GM20431 (cell line): ENCODE data around the gene SEC14L5.
"Not testable (repeated sequence)": the region's sequence is repeated elsewhere in the genome, so short reads cannot be mapped to it uniquely, and the experiment has no call there.

Source experiments
- in situ Hi-C: fragments of 300-500 bp; cut with MseI, MboI; formaldehyde crosslinking; loops from one replicate; pipeline ENCODE4 v1.15.0; 2020; ENCODE audit warnings: low sequenced_read_pairs; ENCODE audit not compliant: unreplicated experiment

The SEC14L5 gene

GRCh38 chr16:5030251-5030870 lies 72.2 kb downstream of the SEC14L5 start:
- in situ Hi-C loops: no loop called here

- in situ Hi-C loops: no loop called here
Measured at GRCh38 chr16:5031601-5032000, 73.5 kb downstream of the SEC14L5 start.

GRCh38 chr16:5032748-5033167 lies 74.6 kb downstream of the SEC14L5 start:
- in situ Hi-C loops: no loop called here

DNA sequence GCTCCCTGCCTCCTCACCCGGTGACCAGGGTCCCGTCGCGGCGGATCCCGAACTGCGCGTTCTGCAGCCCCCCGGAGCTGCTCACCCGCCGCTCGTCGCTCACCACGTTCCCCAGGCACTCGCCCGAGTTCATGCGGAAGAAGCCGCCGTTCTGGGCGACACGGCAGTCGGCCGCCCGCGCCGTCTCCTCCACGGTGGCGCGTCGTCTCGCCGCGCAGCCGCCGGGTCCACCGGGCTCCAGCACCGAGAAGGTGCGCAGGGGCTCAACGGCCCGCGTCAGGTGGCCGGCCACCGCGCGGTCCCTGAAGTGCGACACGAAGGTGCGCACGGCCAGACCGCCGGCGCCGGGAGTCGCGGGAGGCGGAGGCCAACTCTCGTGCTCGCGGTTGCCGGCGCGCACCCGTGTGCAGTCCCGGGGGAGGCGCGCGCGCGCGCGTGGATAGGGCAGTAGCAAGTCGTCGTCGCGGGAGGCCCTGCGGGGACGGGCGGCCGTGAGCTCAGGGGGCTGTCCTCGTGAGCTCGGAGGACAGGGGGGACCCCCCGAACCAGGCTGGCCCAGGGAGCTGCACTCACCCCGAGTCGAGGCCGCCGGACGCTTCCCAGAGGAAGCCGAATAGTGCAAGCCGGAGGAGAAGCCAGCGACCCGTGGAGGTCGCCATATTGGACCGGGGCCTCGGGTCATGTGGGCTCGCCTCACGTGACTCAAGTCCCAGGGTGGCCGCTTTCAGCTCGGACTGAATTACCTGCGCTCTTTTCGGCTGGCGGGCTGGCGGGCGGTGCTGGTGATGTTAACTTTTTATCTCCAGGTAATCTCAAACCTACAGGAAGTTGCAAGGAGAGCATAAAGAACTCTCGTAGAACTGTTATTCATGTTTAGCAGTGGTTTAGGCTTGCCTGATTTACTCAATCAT lies 75.4 kb downstream of the SEC14L5 start, which contains the start of gene NAGPA:
Gene NAGPA (minus strand): TSS at position 680 of the 911 bp plus-strand sequence. CDS start 21 bp downstream, at position 659.
- in situ Hi-C loops: no loop called here

GRCh38 chr16:5034167-5034523 lies 76.0 kb downstream of the SEC14L5 start:
- in situ Hi-C loops: no loop called here

GRCh38 chr16:5035909-5036227 lies 77.7 kb downstream of the SEC14L5 start:
- in situ Hi-C loops: no loop called here

GRCh38 chr16:5036228-5037156 lies 78.4 kb downstream of the SEC14L5 start:
- in situ Hi-C loops: no loop called here

- in situ Hi-C loops: no loop called here
Measured at GRCh38 chr16:5040451-5040850, 82.3 kb downstream of the SEC14L5 start.

- in situ Hi-C loops: no loop called here
Measured at GRCh38 chr16:5041600-5042133, 83.5 kb downstream of the SEC14L5 start.

- in situ Hi-C loops: no loop called here
Measured at GRCh38 chr16:5042574-5043171, 84.5 kb downstream of the SEC14L5 start.

DNA sequence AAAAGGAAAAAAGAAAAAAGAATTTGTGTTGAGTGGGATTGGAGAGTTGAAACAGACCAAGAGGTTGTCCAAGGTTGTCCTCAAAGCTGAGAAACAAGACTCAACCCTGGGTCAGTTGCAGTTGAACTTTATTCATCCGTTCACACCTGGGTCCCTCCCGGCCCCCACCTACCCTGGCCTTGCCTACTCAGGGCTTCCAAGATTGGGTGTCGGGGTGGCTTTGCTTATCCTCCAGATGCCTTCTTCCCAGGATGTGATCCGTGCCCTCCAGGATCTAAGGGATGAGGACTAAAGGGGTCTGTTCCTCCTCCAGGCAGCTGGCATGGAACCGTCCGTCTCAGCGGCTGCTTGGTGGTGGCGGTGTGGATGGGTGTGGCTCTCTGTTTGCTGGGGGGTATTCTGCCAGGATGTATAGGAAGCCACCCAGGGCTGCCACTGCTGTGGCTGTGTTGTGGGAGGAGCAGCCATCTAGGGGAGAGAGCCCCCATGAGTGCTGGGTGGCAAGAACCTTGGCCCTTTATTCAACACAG lies 85.9 kb downstream of the SEC14L5 start:
- in situ Hi-C loops: no loop called here

DNA sequence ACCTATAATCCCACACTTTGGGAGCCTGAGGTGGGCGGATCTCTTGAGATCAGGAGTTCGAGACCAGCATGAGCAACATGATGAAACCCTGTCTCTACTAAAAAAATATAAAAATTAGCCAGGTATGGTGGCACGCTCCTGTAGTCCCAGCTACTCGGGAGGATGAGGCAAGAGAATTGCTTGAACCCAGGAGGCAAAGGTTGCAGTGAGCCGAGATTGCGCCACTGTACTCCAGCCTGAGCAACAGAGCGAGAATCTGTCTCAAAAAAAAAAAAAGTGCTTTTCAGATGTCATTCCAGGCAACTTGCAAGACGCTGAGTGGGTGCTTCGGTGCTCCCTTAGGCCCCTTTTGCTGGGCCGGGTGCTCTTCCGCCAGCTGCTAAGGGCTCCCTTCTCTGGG lies 86.5 kb downstream of the SEC14L5 start:
- in situ Hi-C loops: not testable (repeated sequence)

- in situ Hi-C loops: no loop called here
Measured at GRCh38 chr16:5045499-5046115, 87.5 kb downstream of the SEC14L5 start.

DNA sequence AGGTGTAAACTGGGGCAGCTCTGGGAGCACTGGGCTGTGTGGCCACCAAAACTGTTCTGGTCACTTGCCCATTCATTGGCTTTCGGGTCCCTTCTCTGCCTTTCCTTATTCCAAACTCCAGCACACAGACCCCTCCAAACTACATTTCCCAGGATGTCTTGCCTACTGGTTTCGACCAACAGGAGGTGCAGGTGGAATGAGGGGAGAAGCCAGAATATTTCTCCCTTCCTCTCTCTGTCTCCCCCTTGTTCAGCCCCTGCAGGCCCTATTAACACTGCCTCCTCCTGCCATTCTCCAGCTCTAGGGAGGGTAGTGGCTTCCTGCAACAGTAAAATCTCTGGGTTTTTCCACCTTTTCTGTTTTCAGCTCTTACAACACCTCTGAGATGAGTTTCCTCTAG lies 88.8 kb downstream of the SEC14L5 start:
- in situ Hi-C loops: no loop called here

DNA sequence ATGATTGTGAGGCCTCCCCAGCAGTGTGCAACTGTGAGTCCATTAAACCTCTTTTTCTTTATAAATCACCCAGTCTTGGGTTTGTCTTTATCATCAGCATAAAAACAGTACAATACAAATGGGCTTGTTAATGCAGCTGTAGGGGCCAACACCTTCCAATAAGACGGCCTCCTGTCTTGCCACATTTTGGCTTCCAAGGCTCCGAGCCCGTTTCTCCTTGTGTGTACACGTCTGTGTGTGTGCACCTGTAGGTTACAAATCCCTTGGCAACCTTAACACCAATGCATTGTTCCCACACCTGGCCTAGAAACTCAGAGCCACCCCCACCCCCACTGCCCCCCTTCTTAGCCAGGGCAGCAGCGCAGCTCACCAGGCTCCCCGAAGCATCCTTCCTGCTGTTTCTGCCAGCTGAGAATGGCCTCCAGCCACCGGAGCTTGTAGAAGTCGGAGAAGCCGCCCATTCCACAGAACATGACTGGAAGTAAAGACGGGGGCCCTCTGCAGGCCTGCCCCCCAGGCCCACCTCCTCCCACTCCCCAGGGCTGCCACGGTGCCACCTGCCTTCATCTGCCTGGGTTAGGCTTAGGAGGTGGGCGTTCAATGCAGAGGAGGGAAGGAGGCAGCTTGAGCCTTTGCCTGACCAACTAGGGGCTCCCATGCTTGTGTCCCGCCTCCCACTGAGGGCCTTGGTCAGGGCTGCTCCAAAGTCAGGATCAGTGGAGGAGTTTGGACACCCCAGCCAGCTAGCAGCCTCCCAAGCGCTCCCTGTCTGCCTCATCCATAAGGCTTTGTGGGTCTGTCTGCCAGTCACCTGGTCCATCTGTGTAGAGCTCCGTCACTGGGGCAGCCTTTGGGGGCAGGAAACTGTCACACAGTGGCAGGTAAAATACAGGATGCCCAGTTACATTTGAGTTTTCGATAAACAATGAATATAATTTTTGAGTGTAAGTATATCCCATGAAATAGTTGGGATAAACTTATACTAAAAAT lies 97.0 kb downstream of the SEC14L5 start:
- in situ Hi-C loops: loop anchor here (25.0 kb wide), 1 partner anchor 557 kb away; no protein-coding TSS in a partner anchor

DNA sequence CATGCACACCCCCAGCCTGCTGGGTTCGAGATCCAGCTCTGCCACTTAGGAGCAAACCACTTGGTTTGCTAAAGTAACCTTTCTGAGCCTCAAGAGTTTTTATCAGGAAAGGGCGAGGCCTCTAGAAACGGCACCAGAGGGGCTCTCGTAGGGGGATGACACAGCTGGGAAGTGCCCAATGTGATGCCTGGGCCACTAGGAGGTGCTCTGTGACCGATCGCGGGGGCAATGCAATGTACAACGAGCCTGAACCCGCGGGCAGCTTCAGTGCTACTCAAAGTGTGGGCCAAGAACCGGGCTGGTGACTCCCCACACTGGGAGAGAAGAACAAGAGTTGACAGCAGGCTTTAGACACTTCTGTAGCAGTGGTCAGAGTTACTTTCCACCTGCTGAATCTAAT lies 98.2 kb downstream of the SEC14L5 start:
- in situ Hi-C loops: loop anchor here (25.0 kb wide), 1 partner anchor 556 kb away; no protein-coding TSS in a partner anchor

GRCh38 chr16:5058476-5058875 lies 100.3 kb downstream of the SEC14L5 start:
- in situ Hi-C loops: loop anchor here (25.0 kb wide), 1 partner anchor 554 kb away; no protein-coding TSS in a partner anchor
